HuH-7 (cell line): ENCODE results near the gene FHOD1.

Experiments
- DNase-seq: peaks from one replicate; pipeline ENCODE4 v3.0.0; 2011; ENCODE audit warnings: low spot score

The FHOD1 gene

DNA sequence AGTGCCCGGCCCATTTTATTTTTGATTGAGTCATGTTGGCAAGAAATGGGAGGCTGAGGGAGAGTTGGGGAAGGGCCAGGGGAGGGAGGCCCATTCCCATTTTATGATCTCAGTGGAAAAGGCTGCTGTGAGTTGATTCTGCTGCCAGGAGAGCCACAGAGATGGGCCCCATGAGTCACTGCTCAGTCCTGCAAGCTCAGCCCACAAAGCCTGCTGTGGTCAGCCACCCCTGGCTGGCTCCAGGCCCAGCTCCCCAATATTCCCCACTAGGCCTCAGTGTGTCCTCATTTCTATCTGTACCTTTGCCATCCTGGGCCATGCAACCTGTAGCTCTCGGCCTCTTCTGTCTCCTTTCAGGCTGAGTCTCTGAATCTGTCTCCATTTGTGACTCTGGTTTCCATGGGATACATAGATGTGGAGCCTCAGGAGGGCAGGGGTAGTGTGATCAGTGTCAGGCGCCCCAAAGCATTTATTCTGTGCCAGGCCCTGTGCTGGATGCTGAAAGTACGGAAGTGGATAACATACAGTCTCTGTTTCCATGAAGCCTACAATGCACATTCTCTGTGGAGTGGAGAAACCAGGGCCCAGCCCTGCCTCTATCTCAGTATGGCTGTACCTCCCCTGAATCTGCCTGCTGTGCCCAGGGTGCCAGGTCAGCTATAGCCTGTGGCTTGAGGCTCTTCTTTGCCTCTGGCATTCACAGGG, 30.2 kb upstream of the FHOD1 start:
- no peak for DNase-seq

GRCh38 chr16:67275321-67275720, 28.0 kb upstream of the FHOD1 start:
- DNase-seq, result no peak

DNA sequence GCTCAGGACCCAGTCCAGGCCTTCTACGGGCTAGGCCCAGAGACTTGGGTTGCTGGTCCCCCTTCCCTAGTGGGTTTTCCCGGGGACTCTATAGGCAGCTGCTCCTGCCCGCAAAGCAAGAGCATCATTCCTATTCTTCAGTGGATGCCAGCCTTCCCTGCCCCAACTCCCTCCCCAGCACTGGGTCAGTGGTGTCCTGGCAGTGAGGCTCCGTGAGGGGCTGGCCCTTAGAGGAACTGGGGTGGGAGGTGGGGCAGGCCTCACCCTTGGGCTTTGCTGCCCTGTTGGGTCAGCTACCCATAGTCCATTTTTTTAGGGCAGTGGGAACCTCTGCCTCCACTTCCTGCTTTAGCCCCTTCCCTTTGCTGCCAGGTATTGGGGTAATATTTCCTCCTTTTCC, 24.2 kb upstream of the FHOD1 start:
- DNase-seq, result no peak

DNA sequence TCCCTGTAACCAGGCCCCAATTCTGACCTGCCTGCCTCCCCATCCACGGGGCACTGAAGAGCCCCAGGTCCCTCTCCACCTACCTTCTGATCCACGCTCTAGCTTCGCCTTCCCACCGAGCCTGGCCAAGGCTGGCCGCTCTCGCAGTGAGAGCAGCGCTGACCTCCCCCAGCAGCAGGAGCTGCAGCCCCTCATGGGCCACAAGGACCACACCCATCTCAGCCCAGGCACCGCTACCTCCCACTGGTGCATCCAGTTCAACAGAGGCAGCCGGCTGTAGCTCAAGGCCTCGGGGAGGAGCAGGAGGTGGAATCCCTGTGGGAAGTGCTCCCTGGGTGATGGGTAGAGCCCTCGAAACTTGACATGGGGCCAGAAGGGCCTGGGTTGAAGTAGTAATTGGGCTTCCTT, 23.7 kb upstream of the FHOD1 start:
- no peak for DNase-seq

DNA sequence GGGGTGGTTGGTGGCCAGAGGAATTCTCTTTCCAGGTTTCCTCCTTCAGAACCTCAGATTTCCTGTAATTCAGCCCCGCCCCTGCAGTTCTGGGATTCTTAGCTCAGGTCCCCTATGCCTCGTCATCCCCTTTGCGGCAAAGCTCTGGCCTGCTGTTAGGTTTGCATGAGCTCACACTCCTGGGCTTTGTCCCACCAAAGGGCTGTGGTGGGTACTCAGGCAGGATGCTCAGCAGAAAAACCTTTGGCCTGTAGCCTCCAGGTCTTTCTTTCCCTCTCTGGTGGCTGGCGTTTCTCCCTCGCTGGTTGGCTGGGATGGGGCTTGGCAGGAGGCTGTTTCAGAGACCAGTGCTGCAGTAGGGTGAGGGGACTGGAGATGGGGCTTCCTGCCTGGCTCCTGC, 22.5 kb upstream of the FHOD1 start:
- DNase-seq, result no peak

DNA sequence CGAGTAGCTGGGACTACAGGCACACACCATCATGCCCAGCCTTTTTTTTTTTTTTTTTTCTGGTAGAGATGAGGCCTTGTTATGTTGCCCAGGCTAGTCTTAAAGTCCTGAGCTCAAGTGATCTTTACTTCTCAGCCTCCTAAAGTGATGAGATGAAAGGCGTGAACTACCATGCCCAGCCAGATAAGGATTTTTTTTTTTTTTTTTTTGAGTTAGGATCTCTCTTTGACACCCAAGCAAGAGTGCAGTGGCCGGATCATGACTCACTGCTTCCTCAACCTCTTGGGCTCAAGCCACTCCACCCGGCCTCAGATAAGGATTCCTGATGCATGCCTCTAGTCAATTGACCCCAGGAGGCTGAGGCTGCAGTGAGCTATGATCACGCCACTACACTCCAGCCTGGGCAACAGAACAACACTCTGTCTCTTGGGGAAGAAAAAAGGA, 20.9 kb upstream of the FHOD1 start:
- no peak for DNase-seq

- DNase-seq, result no peak
Measured at GRCh38 chr16:67265834-67266233, 18.6 kb upstream of the FHOD1 start.

DNA sequence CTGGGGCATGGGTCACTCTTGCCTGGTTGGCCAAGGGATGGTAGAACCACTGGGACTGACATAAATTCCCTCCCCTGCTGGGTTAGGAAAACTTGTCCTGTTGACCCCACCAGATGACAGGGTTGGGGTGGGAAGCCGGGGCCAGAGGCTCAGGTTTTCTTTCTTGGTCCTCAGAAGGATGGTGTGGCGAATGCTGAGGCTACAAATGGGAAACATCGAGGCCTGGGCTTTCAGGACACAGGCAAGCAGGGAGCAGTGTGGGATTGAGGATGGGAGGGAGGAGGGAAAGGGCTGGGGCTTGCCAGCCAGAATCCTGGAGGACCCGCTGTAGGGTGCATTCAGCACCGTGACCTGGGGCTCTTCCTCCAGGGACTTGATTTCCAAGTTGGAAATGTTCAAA, 17.6 kb upstream of the FHOD1 start:
- DNase-seq, result no peak

GRCh38 chr16:67264277-67264676, 17.0 kb upstream of the FHOD1 start:
- DNase-seq, result no peak

DNA sequence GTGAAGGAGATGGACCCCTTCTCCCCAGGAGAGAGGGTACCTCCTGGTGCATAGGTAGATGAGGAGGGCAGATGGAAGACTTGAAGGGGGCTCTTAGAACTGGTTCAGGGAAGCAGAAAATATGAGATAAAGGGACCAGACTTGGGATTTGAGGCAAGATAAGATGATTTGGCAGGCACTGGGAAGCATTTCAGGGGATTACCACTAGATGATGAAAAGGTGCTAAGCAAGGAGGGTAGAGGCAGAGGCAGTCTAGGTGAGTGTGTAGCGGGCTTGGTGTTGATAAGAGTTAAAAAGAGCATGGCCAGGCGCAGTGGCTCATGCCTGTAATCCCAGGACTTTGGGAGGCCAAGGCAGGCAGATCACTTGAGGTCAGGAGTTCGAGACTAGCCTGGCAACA, 15.9 kb upstream of the FHOD1 start:
- no peak for DNase-seq

DNA sequence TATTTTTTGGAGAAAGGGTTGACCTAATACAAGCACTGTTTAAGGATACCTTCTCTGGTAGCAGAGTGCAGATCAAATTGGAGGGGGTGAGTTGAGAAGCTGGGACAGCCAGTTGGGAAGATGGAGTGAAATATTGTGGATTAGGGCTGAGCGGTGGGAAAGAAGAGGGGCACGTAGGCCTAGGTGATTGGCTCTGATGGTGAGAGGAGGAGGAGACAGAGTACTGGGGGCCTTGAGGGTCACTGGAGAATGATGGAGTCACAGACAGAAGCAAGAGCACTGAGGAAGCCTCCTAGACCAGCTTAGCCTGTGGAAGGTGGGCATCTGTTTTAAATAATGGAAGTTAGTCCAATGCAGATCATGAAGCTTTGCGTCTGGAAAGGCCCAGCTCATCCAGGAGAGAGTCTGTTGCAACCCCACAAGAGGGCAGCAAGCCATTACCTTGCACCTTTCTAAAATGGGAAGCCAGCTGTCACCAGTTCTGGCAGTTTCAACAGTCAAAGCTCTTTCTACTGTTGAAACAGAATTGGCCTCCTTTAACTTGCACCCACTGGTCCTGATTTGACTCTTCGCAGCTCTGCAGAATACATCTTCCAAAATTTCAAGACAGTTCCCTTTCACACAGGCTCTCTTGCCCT, 13.3 kb upstream of the FHOD1 start:
- no peak for DNase-seq

GRCh38 chr16:67259705-67260104, 12.4 kb upstream of the FHOD1 start:
- DNase-seq, result no peak

DNA sequence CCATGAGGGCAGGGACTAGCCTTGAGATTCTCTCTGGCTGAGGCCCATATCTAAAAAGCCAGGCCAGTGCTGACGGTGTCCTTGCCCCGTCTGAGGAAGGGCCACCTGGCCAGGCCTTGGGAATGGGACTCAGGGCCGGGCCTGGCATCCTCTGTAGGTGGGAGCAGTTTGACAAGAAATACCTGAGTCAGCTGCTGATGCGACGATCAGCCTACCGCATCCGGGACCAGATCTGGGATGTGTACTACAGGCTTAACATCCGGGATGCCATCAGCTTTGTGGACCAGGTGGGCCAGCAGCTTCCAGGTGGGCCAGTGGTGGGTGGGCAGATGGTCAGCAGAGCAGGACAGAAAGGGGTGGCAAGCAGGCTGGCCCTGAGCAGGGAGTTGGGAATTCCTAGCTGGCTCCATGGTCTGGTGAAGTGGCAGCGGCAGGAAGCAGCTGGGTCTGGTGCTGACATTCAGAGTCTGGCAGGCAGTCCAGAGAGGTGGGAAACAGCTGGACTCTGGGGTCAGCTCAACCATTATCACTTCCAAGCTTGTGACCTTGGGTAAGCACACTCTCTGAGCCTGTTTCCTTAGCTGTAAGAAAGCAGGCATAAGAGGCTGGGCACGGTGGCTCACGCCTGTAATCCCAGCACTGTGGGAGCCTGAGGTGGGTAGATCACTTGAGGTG, 11.0 kb upstream of the FHOD1 start:
- no peak for DNase-seq

GRCh38 chr16:67257486-67258160, 10.3 kb upstream of the FHOD1 start:
- DNase-seq, result no peak

- DNase-seq, result no peak
Measured at GRCh38 chr16:67256701-67257230, 9.5 kb upstream of the FHOD1 start.

GRCh38 chr16:67255553-67256221, 8.4 kb upstream of the FHOD1 start:
- DNase-seq, result no peak

DNA sequence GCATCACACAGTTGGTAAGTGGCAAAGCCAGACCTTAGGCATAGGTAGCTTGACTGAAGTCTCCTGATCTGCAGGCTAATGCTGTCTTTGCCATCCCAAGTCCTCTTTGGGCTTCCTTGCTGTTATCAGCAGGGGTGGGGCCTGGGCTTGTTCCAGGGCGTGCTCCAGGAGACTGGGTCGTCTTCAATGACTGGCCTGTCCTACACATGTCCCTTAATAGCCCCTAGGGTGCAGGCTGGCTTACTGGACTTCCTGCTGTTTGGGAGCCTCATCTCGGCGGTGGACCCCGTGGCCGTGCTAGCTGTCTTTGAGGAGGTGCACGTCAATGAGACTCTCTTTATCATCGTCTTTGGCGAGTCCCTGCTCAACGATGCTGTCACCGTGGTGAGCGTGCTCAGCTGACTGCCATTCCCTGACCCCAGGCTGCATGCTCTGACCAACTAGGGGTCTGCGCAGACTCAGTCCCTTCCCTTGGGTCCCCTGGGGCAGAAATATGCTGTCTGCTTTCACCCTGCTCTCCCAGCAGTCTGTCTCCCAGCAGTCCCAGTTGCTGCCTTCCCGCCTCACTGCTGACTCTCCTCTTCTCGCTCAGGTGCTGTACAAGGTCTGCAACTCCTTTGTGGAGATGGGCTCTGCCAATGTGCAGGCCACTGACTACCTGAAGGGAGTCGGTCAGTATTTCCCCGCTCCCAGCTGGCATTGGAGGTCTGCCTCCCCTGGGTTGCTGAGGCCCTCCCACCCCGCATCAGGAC, 7.7 kb upstream of the FHOD1 start:
- no peak for DNase-seq

DNA sequence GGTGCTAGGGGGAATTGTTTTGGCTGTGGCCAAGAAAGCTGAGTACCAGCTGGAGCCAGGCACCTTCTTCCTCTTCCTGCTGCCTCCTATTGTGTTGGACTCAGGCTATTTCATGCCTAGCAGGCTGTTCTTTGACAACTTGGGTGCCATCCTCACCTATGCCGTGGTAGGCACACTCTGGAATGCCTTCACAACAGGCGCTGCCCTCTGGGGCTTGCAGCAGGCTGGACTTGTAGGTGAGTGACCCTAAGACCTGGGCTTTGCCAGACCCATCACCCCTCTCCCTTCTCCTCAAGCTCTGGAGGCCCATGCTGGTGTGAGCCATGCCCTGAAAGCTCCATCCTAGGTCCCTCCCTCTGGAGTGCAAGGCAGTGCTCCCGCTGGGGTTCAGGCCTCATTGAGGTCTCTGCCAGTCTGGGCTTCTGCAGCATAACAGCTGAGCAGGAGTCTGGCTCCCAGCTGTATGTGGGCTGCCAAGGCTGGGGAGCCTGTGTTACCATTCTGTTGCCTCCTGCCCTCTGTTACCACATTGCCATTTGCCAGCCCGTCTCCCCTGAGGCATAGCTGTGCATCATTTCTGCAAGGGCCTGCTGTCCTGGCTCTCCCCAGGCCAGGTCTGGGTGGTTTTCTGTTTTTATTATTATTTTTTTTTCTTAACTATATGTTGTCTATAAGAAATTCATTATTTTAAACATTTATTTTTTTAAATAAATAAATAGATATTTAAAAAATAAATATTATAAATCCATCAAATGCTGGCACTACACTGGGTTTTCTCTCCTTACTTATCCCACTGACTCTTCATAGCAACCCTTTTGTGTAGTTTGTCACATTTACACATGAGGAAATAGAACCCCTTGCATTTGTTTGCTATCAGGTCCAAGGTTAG, 5.6 kb upstream of the FHOD1 start:
- no peak for DNase-seq

- no peak for DNase-seq
Measured at GRCh38 chr16:67250045-67250327, 2.7 kb upstream of the FHOD1 start.
